B cell (primary cell): ENCODE results near the gene KRT33A. TPM values are rescaled to one million over a fixed set of nuclear protein-coding genes. Genes with fewer than 3 reads are reported as not detected.

ENCODE experiments used
- ATAC-seq: fragments of 200-7000 bp; cut with Tn5 transposase; one replicate; pipeline ENCODE4 v1.10.0; 2021; ENCODE audit warnings: low read depth, mild to moderate bottlenecking, moderate number of reproducible peaks, moderate library complexity
- CTCF ChIA-PET: fragments of 350-600 bp; sonication (Branson Sonifier 250); formaldehyde crosslinking; loops from one replicate; lab custom pipeline; 2021; ENCODE audit warnings: antibody characterized with exemption, inconsistent platforms; lab: Charles Lee
- POLR2A ChIA-PET: fragments of 350-600 bp; sonication (Branson Sonifier 250); formaldehyde crosslinking; loops from one replicate; lab custom pipeline; 2021; ENCODE audit warnings: antibody characterized with exemption; lab: Charles Lee
- DNase-seq: peaks from one replicate; pipeline ENCODE4 v3.0.0; 2013
- H2AFZ ChIP-seq: 2 replicates; pipeline ENCODE4 v1.6.1; 2012; ENCODE audit warnings: mild to moderate bottlenecking, low read depth, low read length; ENCODE audit not compliant: insufficient read depth, poor library complexity, severe bottlenecking
- H3K27ac ChIP-seq, 2 donors: 1 replicate in 1 of 2; 2 replicates in 1 of 2; pipeline ENCODE4 v1.5.1; 2012 to 2013; ENCODE audit warnings: low read length in 2 of 2, mild to moderate bottlenecking in 2 of 2, moderate library complexity in 1 of 2
- H3K27me3 ChIP-seq, 4 experiments: fragments of 200-600 bp in 1 of 4; sonication (generic) in 1 of 4; replicated peaks in 1 of 4; 1 replicate in 2 of 4; 2 replicates in 2 of 4; pipeline versions ENCODE4 v1.6.1 to v1.7.0; 2013 to 2016; ENCODE audit warnings: low read length in 3 of 4, mild to moderate bottlenecking in 2 of 4, mixed read lengths in 1 of 4, moderate library complexity in 1 of 4; ENCODE audit not compliant: insufficient read depth in 4 of 4, control insufficient read depth in 3 of 4; ENCODE audit errors: control extremely low read depth in 1 of 4
- H3K36me3 ChIP-seq, 2 experiments: replicated peaks in 1 of 2; 1 replicate in 1 of 2; 2 replicates in 1 of 2; pipeline versions ENCODE4 v1.6.1 to v1.7.1; 2013; ENCODE audit warnings: low read length in 1 of 2; ENCODE audit not compliant: insufficient read depth in 2 of 2, control insufficient read depth in 1 of 2; ENCODE audit errors: control extremely low read depth in 1 of 2, extremely low read depth in 1 of 2
- H3K4me1 ChIP-seq, 2 donors: fragments of 200-600 bp in 1 of 2; sonication (generic) in 1 of 2; 1 replicate in 1 of 2; 2 replicates in 1 of 2; pipeline versions ENCODE4 v1.5.1 to v1.6.1; 2013 to 2017; ENCODE audit warnings: low read length in 2 of 2; ENCODE audit not compliant: control insufficient read depth in 2 of 2, insufficient read depth in 2 of 2
- H3K4me2 ChIP-seq: replicated peaks from 2 replicates; pipeline ENCODE3; 2012; ENCODE audit warnings: mild to moderate bottlenecking, low read depth, low read length; ENCODE audit not compliant: poor library complexity, severe bottlenecking
- H3K4me3 ChIP-seq, 5 experiments: fragments of 200-600 bp in 1 of 5; sonication (generic) in 1 of 5; 1 replicate in 3 of 5; 2 replicates in 2 of 5; pipeline versions ENCODE4 v1.5.1 to v1.7.0; 2011 to 2016; ENCODE audit warnings: low read length in 4 of 5, mild to moderate bottlenecking in 4 of 5, low read depth in 2 of 5, control low read depth in 1 of 5, moderate library complexity in 1 of 5; ENCODE audit not compliant: insufficient read depth in 1 of 5; ENCODE audit errors: control extremely low read depth in 1 of 5, extremely low read depth in 1 of 5
- H3K79me2 ChIP-seq: fragments of 200-600 bp; sonication (generic); one replicate; pipeline ENCODE4 v1.6.0; 2016; ENCODE audit warnings: low read length; ENCODE audit not compliant: control insufficient read depth, insufficient read depth
- H3K9ac ChIP-seq: fragments of 200-600 bp; sonication (generic); 2 replicates; pipeline ENCODE4 v1.6.1; 2017; ENCODE audit warnings: mild to moderate bottlenecking, low read length, moderate library complexity
- H3K9me3 ChIP-seq, 3 donors: one replicate each; pipeline versions ENCODE4 v1.6.1 to v1.7.1; 2013; ENCODE audit warnings: low read length in 2 of 3; ENCODE audit not compliant: control insufficient read depth in 2 of 3, insufficient read depth in 1 of 3; ENCODE audit errors: control extremely low read depth in 1 of 3
- H4K20me1 ChIP-seq: 2 replicates; pipeline ENCODE4 v1.6.0; 2012; ENCODE audit warnings: mild to moderate bottlenecking, low read length; ENCODE audit not compliant: insufficient read depth, control insufficient read depth, poor library complexity, severe bottlenecking
- H3K27ac Mint-ChIP-seq: one replicate; pipeline ENCODE4 v1.8.0; 2021; ENCODE audit warnings: mixed read lengths
- H3K27me3 Mint-ChIP-seq: one replicate; pipeline ENCODE4 v1.8.0; 2021; ENCODE audit warnings: mixed read lengths
- H3K4me1 Mint-ChIP-seq: one replicate; pipeline ENCODE4 v1.8.0; 2021; ENCODE audit warnings: mixed read lengths
- H3K4me3 Mint-ChIP-seq: one replicate; pipeline ENCODE4 v1.8.0; 2021; ENCODE audit warnings: mixed read lengths
- H3K9me3 Mint-ChIP-seq: one replicate; pipeline ENCODE4 v1.8.0; 2022; ENCODE audit warnings: mixed read lengths; ENCODE audit not compliant: insufficient read depth
- EZH2 ChIP-seq: IDR thresholded peaks from 2 replicates; pipeline ENCODE4 v1.6.1; 2012; ENCODE audit warnings: borderline replicate concordance, low read depth, mild to moderate bottlenecking, moderate library complexity, low read length; ENCODE audit not compliant: insufficient read depth, poor library complexity, severe bottlenecking
- WGBS: methylation state at CpG from one replicate; pipeline ENCODE4 v1.1.5; 2013; ENCODE audit warnings: missing lambda C conversion rate; ENCODE audit not compliant: insufficient coverage; 5-methylcytosine and 5-hydroxymethylcytosine counted together
- intact Hi-C: fragments of 100-400 bp; cut with micrococcal nuclease; formaldehyde crosslinking; loops from one replicate; pipeline ENCODE4 v1.10.0; 2022
- polyA plus RNA-seq: library from polyadenylated mRNA; depleted of rRNA; stranded (reverse); fragments of >200 nt; gene quantifications from 2 replicates; pipeline ENCODE4 v1.2.3, GENCODE V29; 2012
- total RNA-seq, 2 donors: library from RNA; stranded (reverse); fragments of 120-200 nt in 1 of 2; gene quantifications; 1 replicate in 1 of 2; 2 replicates in 1 of 2; pipeline versions ENCODE4 v1.2.3 to v1.2.4, GENCODE V29; 2013 to 2022
- TF ChIP-seq, protein P1 (sequence below): fragments of 200-600 bp; IDR thresholded peaks from one replicate; pipeline ENCODE4 v1.8.0; 2022; ENCODE audit warnings: antibody characterized with exemption, mild to moderate bottlenecking

KRT33A gene
- total and polyA plus RNA-seq, 2 donors (not counting 1 experiment from before 2014, with no cell fraction given), result not detected

DNA sequence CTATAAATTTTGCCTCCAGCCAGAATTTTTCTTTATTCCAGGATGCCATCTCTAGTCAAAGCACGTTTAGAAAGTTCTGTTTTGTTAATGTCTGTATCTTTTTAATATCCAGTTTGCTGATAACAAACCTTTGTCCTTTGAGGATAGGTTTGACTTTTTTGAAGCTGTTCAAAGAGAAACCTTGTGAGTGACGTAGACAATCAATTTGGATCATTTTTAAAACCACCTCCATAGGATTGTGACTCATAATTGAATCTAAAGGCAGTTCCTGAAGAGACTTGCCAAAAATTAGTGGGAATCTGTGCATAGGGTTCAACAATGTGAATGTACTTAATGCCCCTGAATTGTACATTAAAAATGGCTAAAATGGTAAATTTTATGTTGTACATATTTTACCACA, 40.9 kb upstream of the KRT33A start:
- H3K4me3 Mint-ChIP-seq, result no peak overlapping the region
- Histone ChIP-seq H3K4me1 (no peaks in the 10 kb centered on the region), H3K27me3 (peaks cover 0 to 10% (median 1%) of the 10 kb centered on the region in 4 experiments), H3K4me2 (no peak overlapping the region), H3K4me3 (no peak overlapping the region), H4K20me1 (no peaks in the 10 kb centered on the region), H2AFZ (no peak overlapping the region), H3K9ac (no peak overlapping the region), H3K36me3 (no peaks in the 10 kb centered on the region), H3K9me3 (peaks cover 0 to 11% (median 5%) of the 10 kb centered on the region in 3 donors), H3K27ac (no peak overlapping the region), H3K79me2 (no peaks in the 10 kb centered on the region)
- POLR2A ChIA-PET, result no interaction called here
- WGBS, result no CpG with 5 or more reads among the region's 2 CpGs
- intact Hi-C loops, result no loop called here
- no peaks in the 10 kb centered on the region for H3K4me1 Mint-ChIP-seq
- H3K9me3 Mint-ChIP-seq, result peaks cover 7% of the 10 kb centered on the region
- CTCF ChIA-PET, result no interaction called here
- DNase-seq (no peak), ATAC-seq (no peak)
- H3K27me3 Mint-ChIP-seq, result peaks cover 53% of the 10 kb centered on the region
- no peak overlapping the region for H3K27ac Mint-ChIP-seq
- no peak for TF ChIP-seq EZH2
- TF ChIP-seq, protein P1, sequence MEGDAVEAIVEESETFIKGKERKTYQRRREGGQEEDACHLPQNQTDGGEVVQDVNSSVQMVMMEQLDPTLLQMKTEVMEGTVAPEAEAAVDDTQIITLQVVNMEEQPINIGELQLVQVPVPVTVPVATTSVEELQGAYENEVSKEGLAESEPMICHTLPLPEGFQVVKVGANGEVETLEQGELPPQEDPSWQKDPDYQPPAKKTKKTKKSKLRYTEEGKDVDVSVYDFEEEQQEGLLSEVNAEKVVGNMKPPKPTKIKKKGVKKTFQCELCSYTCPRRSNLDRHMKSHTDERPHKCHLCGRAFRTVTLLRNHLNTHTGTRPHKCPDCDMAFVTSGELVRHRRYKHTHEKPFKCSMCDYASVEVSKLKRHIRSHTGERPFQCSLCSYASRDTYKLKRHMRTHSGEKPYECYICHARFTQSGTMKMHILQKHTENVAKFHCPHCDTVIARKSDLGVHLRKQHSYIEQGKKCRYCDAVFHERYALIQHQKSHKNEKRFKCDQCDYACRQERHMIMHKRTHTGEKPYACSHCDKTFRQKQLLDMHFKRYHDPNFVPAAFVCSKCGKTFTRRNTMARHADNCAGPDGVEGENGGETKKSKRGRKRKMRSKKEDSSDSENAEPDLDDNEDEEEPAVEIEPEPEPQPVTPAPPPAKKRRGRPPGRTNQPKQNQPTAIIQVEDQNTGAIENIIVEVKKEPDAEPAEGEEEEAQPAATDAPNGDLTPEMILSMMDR, result no peak

DNA sequence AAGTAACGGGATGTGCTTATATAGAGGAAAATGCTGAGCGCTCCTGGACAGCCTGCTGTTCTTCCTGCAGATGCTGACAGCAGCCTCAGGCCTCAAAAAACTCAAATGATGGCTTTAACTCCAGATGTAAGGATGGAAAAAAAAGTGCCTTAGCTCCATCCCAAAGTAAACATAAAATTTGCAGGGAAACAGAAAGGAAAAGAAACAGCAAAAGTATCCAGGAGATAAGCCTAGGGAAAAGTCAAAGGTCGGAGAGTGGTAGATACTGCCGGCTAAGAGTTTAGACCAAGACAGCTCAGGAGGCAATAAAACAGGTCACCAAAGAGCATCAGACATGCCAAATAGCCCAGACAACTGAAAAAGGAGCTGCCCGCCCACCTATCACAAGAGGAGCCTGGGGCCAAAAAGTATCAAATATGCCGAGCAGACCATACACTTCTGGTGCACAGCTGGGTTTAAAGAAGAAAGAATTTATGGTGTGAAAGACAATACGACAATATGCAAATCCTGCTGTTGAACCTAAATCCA, 39.8 kb upstream of the KRT33A start:
- no peaks in the 10 kb centered on the region for H4K20me1 ChIP-seq
- H3K4me3 Mint-ChIP-seq, result no peak overlapping the region
- TF ChIP-seq, protein P1, result no peak
- no peak for TF ChIP-seq EZH2
- CTCF ChIA-PET, result no interaction called here
- peaks cover 0 to 10% (median 1%) of the 10 kb centered on the region in 4 experiments for H3K27me3 ChIP-seq
- intact Hi-C loops, result no loop called here
- peaks cover 49% of the 10 kb centered on the region for H3K27me3 Mint-ChIP-seq
- H3K4me3 ChIP-seq, result no peak overlapping the region
- no peak overlapping the region for H3K27ac ChIP-seq
- no peaks in the 10 kb centered on the region for H3K4me1 ChIP-seq
- H3K9ac ChIP-seq, result no peak overlapping the region
- DNase-seq, result no peak
- peaks cover 13% of the 10 kb centered on the region for H3K9me3 Mint-ChIP-seq
- H3K9me3 ChIP-seq, result peaks cover 0 to 14% (median 11%) of the 10 kb centered on the region in 3 donors
- H3K4me2 ChIP-seq, result no peak overlapping the region
- WGBS, result 77% methylated on average over 2 of the region's 7 CpGs
- no peaks in the 10 kb centered on the region for H3K4me1 Mint-ChIP-seq
- H3K27ac Mint-ChIP-seq, result no peak overlapping the region
- no peak for ATAC-seq
- no peaks in the 10 kb centered on the region for H3K79me2 ChIP-seq
- POLR2A ChIA-PET, result no interaction called here
- no peaks in the 10 kb centered on the region for H3K36me3 ChIP-seq
- no peak overlapping the region for H2AFZ ChIP-seq
